Right lobe of liver (tissue), 4 donors: Measurements from ENCODE around the gene SNRNP25.
"Not testable (repeated sequence)": the region's sequence is repeated elsewhere in the genome, so short reads cannot be mapped to it uniquely, and the experiment has no call there.

ENCODE experiments used
- CTCF ChIP-seq, 4 donors: fragments of 200-600 bp in 3 of 4; fragments of 450-650 bp in 1 of 4; IDR thresholded peaks; one replicate each; pipeline versions ENCODE4 v1.5.1 to v1.8.0; 2016 to 2022; ENCODE audit warnings: antibody characterized with exemption in 4 of 4, mild to moderate bottlenecking in 2 of 4
- POLR2A ChIP-seq: fragments of 450-650 bp; IDR thresholded peaks from one replicate; pipeline ENCODE4 v1.6.1; 2017; ENCODE audit warnings: antibody characterized with exemption, mild to moderate bottlenecking
- donor health status: DM: no; HTN: no; CAD: no.
- donor health status: DM: no; HTN: no; CAD: no.
- donor health status: DM: no; HTN: yes; CAD: no.

DNA sequence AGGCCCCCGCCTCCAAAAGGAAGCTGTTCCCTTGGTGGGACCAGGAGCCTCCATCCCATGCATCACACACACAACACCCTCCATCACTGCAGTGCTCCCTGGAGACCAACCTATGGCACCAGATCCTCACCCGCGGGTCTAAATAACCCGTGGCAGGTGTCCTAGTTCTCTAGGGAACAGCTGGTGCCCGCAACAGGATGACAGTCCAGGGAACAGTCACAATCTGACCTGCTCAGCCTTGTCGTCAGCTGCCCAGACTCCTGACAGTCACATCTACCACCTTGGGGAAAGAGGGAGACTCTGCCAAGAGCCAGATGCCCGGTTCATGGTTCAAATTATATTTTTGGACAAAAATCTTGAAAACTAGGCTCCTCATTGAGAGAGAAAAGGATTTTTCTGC is 23.0 kb upstream of the SNRNP25 start:
- not testable (repeated sequence) for TF ChIP-seq POLR2A; CTCF (IDR thresholded peaks at IDR 0.05)
